Skeletal muscle satellite cell (primary cell): ENCODE data around the gene EIF4ENIF1.
A peak's percentile ranks its signal among the peaks of the same experiment; 100 is the strongest.
"Not testable (repeated sequence)": the region's sequence is repeated elsewhere in the genome, so short reads cannot be mapped to it uniquely, and the experiment has no call there.

Experiments
- H3K27me3 ChIP-seq: 2 replicates; pipeline ENCODE4 v1.7.0; 2013; ENCODE audit warnings: low read length; ENCODE audit not compliant: control insufficient read depth, insufficient read depth
- H3K36me3 ChIP-seq: 2 replicates; pipeline ENCODE4 v1.7.0; 2013; ENCODE audit warnings: mild to moderate bottlenecking, control low read depth, low read length; ENCODE audit not compliant: insufficient read depth
- H3K4me1 ChIP-seq: 2 replicates; pipeline ENCODE4 v1.7.0; 2013; ENCODE audit warnings: low read length; ENCODE audit not compliant: control insufficient read depth, insufficient read depth
- H3K4me2 ChIP-seq: 2 replicates; pipeline ENCODE4 v1.7.0; 2013; ENCODE audit warnings: mild to moderate bottlenecking, low read length
- H3K4me3 ChIP-seq: 2 replicates; pipeline ENCODE4 v1.7.0; 2013; ENCODE audit warnings: low read length
- H3K9ac ChIP-seq: 2 replicates; pipeline ENCODE4 v1.7.0; 2013; ENCODE audit warnings: mild to moderate bottlenecking, low read depth, low read length, moderate library complexity
- H3K9me3 ChIP-seq: replicated peaks from 2 replicates; pipeline ENCODE4 v1.7.0; 2013; ENCODE audit warnings: mild to moderate bottlenecking, control low read depth, low read length

EIF4ENIF1 gene

DNA sequence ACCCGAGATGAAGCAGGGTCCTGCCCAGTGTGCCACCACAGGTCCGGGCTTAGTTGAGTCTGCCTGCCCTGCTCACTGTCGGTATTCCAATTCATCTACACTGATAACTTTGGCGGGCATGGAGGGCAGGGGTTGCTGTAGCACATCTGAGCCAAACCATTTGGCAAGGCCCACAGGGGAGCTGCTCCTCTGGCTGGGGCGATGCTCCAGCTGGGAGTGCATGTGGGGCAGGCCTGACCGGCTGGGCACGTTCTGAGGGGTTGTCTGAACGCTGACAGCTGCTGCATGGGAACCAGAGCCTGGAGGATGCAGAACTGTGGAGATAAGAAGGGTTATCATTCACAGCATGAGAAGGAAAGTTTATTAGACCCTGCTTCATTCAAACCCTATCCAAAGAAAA is 49.8 kb downstream of the EIF4ENIF1 start:
- Histone ChIP-seq H3K9ac (no peak overlapping the region), H3K9me3 (no peaks in the 10 kb centered on the region), H3K36me3 (peaks cover 87% of the 10 kb centered on the region), H3K27me3 (no peaks in the 10 kb centered on the region), H3K4me2 (no peak overlapping the region), H3K4me3 (no peak overlapping the region), H3K4me1 (no peaks in the 10 kb centered on the region)

DNA sequence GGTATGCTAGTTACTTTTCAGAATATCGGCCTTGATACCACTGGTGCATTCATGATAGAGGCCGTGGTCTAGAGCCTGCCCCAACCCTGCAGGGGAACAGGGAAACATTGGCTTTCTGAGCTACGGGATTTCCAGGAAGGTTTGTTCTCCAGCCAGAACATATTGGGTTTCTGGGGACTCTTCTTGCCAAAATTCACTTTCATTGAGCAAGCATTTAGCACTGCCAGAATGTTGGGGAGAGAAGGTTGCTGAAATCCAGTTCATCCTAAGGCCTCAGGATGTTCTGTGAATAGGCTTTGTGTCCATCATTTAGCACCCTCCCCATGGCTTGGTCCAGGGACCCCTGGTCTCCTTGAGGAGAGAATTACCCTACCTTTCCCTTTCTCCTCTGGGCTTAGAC is 53.5 kb downstream of the EIF4ENIF1 start:
- Histone ChIP-seq H3K27me3 (no peaks in the 10 kb centered on the region), H3K9me3 (no peaks in the 10 kb centered on the region), H3K4me3 (no peak overlapping the region), H3K4me2 (no peak overlapping the region), H3K9ac (no peak overlapping the region), H3K36me3 (peaks cover 91% of the 10 kb centered on the region), H3K4me1 (no peaks in the 10 kb centered on the region)

DNA sequence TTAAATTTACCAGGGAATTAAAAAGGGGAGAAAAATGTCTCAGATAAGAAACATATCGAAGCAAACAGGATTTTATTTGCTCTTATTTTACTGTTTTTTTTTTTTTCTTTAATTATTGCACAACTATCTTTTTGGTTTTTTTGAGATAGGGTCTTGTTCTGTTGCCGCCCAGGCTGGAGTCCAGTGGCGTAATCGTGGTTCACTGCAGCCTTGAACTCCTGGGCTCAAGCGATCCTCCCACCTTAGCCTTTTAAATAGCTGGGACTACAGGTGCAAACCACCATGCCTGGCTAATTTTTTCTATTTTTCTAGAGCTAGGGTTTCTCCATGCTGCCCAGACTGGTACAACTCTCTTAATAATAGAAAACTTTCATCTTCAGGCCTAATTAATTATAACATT is 57.7 kb downstream of the EIF4ENIF1 start:
- no peaks in the 10 kb centered on the region for H3K9me3 ChIP-seq
- H3K27me3 ChIP-seq = no peaks in the 10 kb centered on the region
- no peak overlapping the region for H3K9ac ChIP-seq
- H3K36me3 ChIP-seq = peaks cover 81% of the 10 kb centered on the region
- no peak overlapping the region for H3K4me3 ChIP-seq
- no peak overlapping the region for H3K4me2 ChIP-seq
- no peaks in the 10 kb centered on the region for H3K4me1 ChIP-seq

DNA sequence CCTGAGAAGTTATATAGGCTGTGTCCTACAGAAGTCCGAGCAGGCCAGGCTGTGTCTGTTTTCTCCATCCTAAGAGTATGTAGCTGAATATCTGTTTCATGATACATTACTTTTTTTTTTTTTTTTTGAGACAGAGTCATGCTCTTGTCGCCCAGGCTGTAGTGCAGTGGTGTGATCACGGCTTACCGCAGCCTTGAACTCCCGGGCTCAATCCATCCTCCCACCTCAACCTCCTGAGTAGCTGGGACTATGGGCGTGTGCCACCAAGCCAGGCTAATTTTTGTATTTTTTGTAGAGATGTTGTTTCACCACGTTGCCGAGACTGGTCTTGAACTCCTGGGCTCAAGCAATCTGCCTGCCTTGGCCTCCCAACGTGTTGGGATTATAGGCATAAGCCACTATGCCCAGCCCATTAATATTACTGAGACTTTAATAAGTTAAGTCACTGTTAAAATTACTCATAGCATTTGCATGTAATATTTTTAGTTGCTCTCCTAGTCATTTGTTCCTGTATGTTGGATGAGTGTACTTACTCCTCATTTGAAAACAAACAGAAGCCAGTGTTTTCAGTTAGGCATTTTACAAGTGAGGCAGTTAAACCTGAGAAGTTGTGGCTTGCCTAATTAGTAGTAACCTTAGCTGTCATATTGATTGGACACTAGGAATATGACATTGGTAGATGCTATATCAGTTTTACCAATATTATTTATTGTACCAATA is 64.2 kb downstream of the EIF4ENIF1 start:
- Histone ChIP-seq H3K4me3 (no peak overlapping the region), H3K4me1 (no peaks in the 10 kb centered on the region), H3K4me2 (no peak overlapping the region), H3K36me3 (peaks cover 72% of the 10 kb centered on the region), H3K9ac (no peak overlapping the region), H3K9me3 (no peaks in the 10 kb centered on the region), H3K27me3 (no peaks in the 10 kb centered on the region)

DNA sequence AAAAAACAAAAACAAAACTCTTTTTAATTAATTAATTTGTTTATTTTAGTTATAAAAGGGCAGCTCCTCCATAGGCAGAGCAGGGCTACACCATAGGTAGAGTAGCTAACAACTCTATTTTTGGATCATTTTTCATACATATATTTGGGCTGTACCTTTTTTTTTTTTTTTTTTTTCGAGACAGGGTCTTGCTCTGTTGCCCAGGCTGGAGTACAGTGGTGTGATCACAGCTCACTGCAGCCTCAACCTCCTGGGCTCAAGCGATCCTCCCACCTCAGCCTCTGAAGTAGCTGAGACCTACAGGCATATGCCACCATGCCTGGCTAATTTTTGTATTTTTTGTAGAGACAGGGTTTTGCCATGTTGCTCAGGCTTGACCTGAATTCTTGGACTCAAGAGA is 87.3 kb downstream of the EIF4ENIF1 start:
- peaks cover 39% of the 10 kb centered on the region for H3K36me3 ChIP-seq
- H3K9ac ChIP-seq, H3K4me2 ChIP-seq: not testable (repeated sequence)

DNA sequence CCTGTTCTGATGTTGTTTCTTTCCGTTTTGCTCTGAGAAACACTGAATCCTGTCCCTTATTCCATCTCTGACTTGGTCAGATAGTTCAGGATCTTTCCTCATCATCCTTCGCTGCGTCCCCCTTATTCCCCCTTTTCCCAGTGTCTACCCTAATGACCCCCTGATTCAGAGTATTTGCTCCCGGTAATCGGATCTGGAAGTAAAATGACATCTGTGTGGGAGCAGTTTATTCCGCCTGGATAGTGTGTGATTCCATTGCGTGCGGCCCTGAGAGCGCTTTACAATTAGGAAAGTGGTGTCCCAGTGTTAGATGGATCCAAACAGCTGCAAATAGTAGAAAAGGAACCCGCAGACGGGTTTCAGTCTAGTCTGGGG is 89.6 kb downstream of the EIF4ENIF1 start:
- peak overlapping the region; percentile 92 for H3K4me3 ChIP-seq
- H3K9ac ChIP-seq = peak overlapping the region; percentile 96
- peaks cover 13% of the 10 kb centered on the region for H3K4me1 ChIP-seq
- H3K4me2 ChIP-seq = peak overlapping the region; percentile 94
- H3K36me3 ChIP-seq = peaks cover 19% of the 10 kb centered on the region
- no peaks in the 10 kb centered on the region for H3K27me3 ChIP-seq
- H3K9me3 ChIP-seq = no peaks in the 10 kb centered on the region

More for the DNA sequence above, 87.3 kb downstream of the EIF4ENIF1 start:
- peaks cover 13% of the 10 kb centered on the region for H3K4me1 ChIP-seq
- not testable (repeated sequence) for H3K27me3 ChIP-seq, H3K4me3 ChIP-seq, H3K9me3 ChIP-seq

DNA sequence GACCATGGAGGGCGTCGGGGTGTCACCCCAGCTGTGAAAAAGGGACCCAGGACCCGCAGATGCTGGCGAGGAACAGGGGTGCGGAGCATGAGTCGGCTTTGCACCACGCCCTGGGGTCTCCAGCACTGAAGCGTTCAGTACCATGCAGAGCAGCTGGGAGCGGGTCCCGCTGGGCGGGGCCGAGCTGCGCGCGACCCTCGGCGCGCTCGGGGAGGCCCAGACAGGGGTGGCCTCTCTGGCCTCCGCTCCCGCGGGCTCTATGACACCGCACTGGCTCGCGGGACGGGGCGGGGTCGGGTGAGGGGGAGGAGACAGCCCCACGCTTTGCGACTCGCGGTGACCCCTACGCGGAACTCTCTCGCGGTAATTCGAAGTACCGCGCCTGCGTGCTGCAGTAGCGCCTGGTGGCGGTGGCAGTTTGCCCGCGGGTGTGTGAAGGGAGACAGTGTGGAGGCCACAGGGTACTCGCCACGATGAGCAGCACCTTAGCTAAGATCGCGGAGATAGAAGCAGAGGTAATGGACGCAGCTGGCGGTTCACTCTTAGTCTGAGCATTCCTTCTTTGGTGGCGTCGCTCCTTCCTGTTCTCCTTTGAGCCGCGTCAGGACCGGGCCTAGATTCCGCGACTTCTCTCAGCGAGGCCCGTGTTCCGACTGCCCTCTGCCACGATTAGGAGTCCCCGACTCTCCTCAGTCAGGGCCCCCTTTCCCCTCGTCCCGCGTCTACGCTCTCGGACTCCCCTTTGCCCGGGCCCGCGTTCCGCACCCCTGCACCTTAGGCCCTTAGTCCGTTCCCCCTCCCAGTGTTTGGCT is 90.2 kb downstream of the EIF4ENIF1 start, which contains the start of gene DRG1:
Gene DRG1, plus strand, starts transcription at position 394 of the 812 bp plus-strand sequence. Its CDS starts 80 bp downstream, at position 474.
- Histone ChIP-seq H3K36me3 (peaks cover 19% of the 10 kb centered on the region), H3K9me3 (no peaks in the 10 kb centered on the region), H3K4me2 (peak within 1 kb of the TSS; percentile 94), H3K9ac (peak within 1 kb of the TSS; percentile 96), H3K4me1 (peaks cover 13% of the 10 kb centered on the region), H3K27me3 (no peaks in the 10 kb centered on the region), H3K4me3 (peak within 1 kb of the TSS; percentile 92)

DNA sequence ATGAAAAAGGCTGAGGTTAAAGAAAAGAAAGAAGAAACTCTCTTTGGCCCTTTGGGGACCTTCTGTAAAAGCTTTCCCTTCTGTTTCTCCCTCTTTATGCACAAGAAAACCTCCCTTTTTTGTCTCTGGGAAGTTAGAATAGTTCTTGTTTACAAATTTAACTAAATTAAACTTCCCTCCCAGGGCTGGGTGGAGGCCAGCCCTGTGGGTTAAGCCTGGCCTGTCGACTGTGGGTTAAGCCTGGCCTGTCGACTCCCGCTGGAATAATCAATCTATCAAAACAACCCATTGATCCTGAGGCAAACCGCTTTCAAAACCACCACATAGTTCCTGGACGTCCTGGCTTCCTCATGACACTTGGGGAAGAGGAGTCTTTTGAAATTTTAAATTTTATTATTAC is 91.4 kb downstream of the EIF4ENIF1 start:
- no peak overlapping the region for H3K9ac ChIP-seq
- no peaks in the 10 kb centered on the region for H3K27me3 ChIP-seq
- no peak overlapping the region for H3K4me2 ChIP-seq
- H3K4me3 ChIP-seq = no peak overlapping the region
- peaks cover 13% of the 10 kb centered on the region for H3K4me1 ChIP-seq
- H3K9me3 ChIP-seq = no peaks in the 10 kb centered on the region
- peaks cover 13% of the 10 kb centered on the region for H3K36me3 ChIP-seq

DNA sequence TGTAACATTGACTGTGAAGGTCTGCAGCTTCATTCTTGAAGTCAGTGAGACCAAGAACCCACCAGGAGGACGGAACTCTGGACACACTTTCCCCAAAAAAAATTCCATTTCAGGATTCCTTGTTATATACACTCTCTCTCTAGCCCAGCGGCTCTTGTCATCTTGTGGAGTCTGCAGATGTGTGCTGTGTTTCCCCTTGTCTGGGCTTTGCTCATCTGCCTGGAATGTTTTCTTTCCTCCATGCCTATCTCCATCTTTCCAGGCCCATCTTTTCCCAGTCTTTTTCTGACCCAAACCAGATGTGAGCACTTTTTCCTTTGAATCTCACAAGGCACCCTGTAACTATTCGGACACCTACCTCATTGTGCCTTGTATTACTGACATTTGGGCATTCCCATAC is 95.3 kb downstream of the EIF4ENIF1 start:
- no peaks in the 10 kb centered on the region for H3K36me3 ChIP-seq
- H3K4me2 ChIP-seq = no peak overlapping the region

DNA sequence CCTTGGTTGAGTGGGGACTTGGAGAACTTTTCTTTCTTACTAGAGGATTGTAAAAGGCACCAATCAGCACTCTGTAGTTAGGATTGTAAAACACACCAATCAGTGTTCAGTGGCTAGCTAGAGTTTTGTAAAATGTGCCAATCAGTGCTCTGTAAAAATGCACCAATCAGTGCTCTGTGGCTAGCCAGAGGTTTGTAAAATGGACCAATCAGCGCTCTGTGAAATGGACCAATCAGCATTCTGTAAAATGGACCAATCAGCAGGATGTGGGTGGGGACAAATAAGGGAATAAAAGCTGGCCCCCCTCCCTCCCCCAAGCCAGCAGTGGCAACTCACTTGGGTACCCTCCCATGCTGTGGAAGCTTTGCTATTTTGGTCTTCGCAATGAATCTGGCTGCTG is 95.7 kb downstream of the EIF4ENIF1 start:
- no peak overlapping the region for H3K9ac ChIP-seq
- no peaks in the 10 kb centered on the region for H3K27me3 ChIP-seq
- no peaks in the 10 kb centered on the region for H3K36me3 ChIP-seq
- H3K4me3 ChIP-seq = no peak overlapping the region
- no peak overlapping the region for H3K4me2 ChIP-seq
- H3K9me3 ChIP-seq = no peaks in the 10 kb centered on the region
- H3K4me1 ChIP-seq = peaks cover 3% of the 10 kb centered on the region

More for the DNA sequence above, 95.3 kb downstream of the EIF4ENIF1 start:
- no peaks in the 10 kb centered on the region for H3K9me3 ChIP-seq
- H3K27me3 ChIP-seq = no peaks in the 10 kb centered on the region
- H3K9ac ChIP-seq = no peak overlapping the region
- H3K4me3 ChIP-seq = no peak overlapping the region
- H3K4me1 ChIP-seq = peaks cover 6% of the 10 kb centered on the region
